GM13976 (cell line): Measurements from ENCODE around the gene TM4SF1.

Experiments
- DNase-seq: peaks from one replicate; pipeline ENCODE4 v3.0.0; 2012; ENCODE audit warnings: low spot score
- CTCF ChIP-seq: IDR thresholded peaks from 2 replicates; pipeline ENCODE4 v1.5.1; 2012; ENCODE audit warnings: borderline replicate concordance, mild to moderate bottlenecking; ENCODE audit not compliant: insufficient read depth; ENCODE audit errors: extremely low read depth, missing control alignments, control extremely low read depth
- in situ Hi-C: fragments of 300-500 bp; cut with MboI; formaldehyde crosslinking; loops from one replicate; pipeline ENCODE4 v1.12.0; 2022; ENCODE audit warnings: low sequenced_read_pairs, mixed read lengths, inconsistent platforms; ENCODE audit not compliant: unreplicated experiment

The TM4SF1 gene

GRCh38 chr3:149330609-149331331 lies 46.7 kb downstream of the TM4SF1 start:
- no peak for DNase-seq
- in situ Hi-C loops, result no loop called here
- TF ChIP-seq CTCF, result no peak

- no peak for DNase-seq
- in situ Hi-C loops, result no loop called here
- no peak for TF ChIP-seq CTCF
Measured at GRCh38 chr3:149327156-149327555, 50.3 kb downstream of the TM4SF1 start.

GRCh38 chr3:149325581-149325980 lies 51.9 kb downstream of the TM4SF1 start:
- no peak for DNase-seq
- in situ Hi-C loops, result no loop called here
- no peak for TF ChIP-seq CTCF

- in situ Hi-C loops, result no loop called here
- no peak for DNase-seq
- TF ChIP-seq CTCF, result no peak
Measured at GRCh38 chr3:149324332-149324731, 53.1 kb downstream of the TM4SF1 start.

GRCh38 chr3:149321640-149322039 lies 55.8 kb downstream of the TM4SF1 start:
- TF ChIP-seq CTCF, result no peak
- no peak for DNase-seq
- in situ Hi-C loops, result no loop called here

- in situ Hi-C loops, result no loop called here
- TF ChIP-seq CTCF, result no peak
- no peak for DNase-seq
Measured at GRCh38 chr3:149321136-149321535, 56.3 kb downstream of the TM4SF1 start.
